Activated CD4-positive, alpha-beta T cell treated with anti-CD3 and anti-CD28 coated beads, Interleukin-2, amount 50 U/mL, for 24 hours (primary cell): ENCODE data around the gene ZNF628.

Experiments used
- DNase-seq, 2 donors: peaks; one replicate each; pipeline ENCODE4 v3.0.0-alpha.2; 2020; ENCODE audit warnings: low read depth in 1 of 2, low spot score in 1 of 2

Gene ZNF628

DNA sequence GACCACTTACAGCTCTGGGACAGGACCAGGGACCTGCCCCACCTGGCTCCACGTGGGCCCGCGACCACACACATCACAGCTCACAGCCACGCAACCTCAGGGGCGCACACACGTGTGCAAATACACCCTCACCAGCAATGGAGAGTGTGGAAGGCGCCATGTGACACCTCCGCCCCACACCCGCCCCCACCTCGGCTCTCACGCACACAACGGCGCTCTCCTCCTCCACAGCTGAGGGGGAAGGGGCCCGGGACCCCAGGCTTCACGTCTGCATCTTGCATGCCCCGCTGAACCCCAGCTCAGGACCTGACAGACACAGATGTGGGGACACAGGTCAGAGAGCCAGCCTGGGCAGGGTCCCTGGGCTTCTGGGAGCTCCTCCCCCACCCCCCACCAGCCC, 26.9 kb upstream of the ZNF628 start:
- DNase-seq: no peak

GRCh38 chr19:55451163-55451964, 25.1 kb upstream of the ZNF628 start:
- DNase-seq: no peak

GRCh38 chr19:55451965-55452748, 24.3 kb upstream of the ZNF628 start:
- DNase-seq: no peak

DNA sequence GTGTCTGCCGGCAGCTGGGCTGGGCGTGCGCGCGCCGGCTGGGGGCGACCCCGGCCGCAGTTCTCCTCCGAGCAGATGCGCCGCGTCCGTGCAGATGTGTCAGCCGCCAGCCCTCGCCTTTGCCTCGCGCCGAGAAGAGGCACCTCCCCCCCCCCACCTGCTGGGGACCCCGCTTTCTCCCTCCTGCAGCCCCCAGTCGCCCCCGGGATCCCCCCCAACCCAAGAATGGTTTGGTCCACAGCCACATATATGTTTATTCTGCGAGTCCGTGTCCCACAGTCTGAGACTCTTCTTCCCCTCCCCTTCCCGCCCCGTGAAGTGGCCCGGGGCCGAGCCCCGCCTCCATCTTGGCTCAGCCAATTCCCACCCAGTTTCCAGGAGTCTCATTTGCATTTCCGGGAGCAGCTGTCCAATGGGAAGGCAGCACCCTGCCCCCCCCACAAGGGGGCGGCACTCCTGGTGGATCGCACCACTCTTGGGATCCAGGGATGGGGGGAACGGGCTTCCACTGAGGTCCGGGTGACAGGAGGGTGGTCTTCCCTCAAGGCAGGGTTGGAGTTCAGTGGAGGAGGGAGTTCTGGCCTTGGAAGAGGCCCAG, 23.6 kb upstream of the ZNF628 start:
- no peak for DNase-seq

- no peak for DNase-seq
These were observed 22.7 kb upstream of the ZNF628 start for GRCh38 chr19:55453511-55454260.

DNA sequence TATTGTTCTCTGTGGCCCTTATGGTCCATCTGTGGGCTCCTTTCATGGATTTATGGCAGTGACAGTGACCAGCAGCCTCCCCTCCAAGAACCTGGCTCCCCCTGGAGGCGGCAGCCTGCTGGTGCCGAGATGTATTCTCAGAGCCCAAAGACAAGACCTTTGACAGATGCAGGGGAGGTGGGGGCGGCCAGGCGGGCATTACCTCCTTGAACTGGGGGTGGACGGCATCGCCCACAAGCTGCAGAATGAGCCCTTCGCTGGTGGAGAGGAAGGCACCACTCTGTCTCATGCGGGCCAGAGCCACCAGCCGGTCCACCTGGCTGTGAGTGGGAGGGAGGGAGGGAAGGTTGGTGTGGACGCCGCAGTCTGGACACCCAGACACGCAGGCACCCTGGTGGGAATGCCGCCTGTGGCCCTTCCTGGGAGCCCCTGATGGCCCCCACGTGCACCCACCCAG, 21.6 kb upstream of the ZNF628 start:
- no peak for DNase-seq

DNA sequence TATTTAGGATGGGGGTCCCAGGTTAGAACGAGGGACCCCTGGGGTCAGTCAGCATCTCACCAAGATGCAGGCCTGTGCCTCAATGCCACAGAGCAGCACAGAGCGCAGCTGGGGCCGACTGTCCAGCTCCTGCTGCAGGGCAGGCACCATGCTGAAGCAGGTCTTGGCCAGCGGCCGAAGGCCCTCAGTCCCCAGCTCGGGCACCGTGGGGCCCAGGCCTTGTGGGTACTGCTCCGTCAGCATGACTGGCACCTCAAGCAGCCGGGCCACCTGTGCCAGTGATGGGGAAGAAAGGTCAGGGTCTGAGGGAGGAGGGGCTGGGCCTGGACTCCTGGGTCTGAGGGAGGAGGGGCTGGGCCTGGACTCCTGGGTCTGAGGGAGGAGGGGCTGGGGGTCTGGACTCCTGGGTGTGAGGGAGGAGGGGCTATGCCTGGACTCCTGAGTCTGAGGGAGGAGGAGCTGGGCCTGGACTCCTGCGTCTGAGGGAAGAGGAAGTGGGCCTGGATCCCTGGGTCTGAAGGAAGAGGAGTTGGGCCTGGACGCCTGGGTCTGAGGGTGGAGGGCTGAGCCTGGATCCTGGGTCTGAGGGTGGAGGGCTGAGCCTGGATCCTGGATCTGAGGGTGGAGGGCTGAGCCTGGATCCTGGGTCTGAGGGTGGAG, 20.7 kb upstream of the ZNF628 start:
- DNase-seq: no peak

DNA sequence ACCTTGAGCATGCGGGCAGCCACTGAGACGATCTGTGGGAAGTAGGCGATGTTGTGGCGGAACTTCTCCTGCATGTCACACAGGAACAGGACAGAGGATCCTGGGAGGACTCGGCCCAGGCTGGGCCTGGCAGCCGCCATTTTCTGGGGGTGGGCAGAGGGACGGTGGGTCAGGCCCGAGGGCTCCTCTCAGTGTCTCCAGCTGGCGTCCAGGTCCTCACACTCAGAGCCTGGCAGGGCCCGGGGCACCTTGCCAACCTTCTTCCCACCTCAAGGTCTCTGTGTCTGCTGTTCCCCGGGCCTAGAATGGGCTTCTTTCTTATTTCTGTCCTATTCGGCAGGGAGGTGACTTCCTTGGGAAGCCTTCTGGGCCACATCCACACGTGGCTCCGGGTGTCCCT, 20.1 kb upstream of the ZNF628 start:
- DNase-seq: no peak

- no peak for DNase-seq
These were observed 18.5 kb upstream of the ZNF628 start for GRCh38 chr19:55457683-55458457.

- DNase-seq: no peak
These were observed 16.9 kb upstream of the ZNF628 start for GRCh38 chr19:55459551-55459949.

GRCh38 chr19:55459950-55460657, 16.3 kb upstream of the ZNF628 start:
- no peak for DNase-seq

- no peak for DNase-seq
These were observed 15.7 kb upstream of the ZNF628 start for GRCh38 chr19:55460670-55461258.

GRCh38 chr19:55461259-55461973, 15.0 kb upstream of the ZNF628 start, which contains the start of gene ISOC2:
Gene ISOC2, minus strand, starts transcription at chr19:55461642. Its CDS starts 5,156 bp downstream, at chr19:55456486.
- DNase-seq: peak; percentile 99 to 100

DNA sequence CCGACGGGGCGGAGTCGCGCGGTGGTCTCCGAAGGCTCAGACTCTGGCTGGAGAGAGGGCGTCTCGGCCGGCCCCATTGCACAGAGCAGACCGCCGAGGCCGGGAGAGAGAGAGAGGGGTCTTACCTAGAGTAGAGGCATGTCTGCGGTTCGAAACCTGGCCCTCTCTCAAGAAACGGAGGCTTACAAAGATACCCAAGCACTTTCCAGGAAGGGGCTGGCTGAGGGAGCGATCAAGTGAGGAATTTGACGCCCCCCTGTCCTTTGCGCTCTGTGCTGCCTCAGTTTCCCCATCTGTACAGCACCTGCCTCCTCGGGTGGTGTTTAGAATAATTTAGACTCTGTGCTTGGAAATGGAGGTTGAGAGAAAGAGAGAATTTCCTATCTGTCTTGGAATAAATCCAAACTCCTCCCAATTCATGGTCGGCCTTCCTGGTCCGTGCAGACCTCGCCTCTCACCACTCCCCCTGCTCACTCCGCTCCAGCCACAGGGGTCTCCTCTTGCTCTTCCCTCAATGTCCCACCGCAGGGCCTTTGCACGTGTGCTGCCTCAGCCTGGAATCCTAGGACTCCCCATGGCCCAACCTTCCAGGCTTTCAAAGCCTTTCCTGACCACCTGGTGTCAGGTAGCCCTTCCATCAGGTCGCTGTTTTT, 14.3 kb upstream of the ZNF628 start:
- DNase-seq: no peak

DNA sequence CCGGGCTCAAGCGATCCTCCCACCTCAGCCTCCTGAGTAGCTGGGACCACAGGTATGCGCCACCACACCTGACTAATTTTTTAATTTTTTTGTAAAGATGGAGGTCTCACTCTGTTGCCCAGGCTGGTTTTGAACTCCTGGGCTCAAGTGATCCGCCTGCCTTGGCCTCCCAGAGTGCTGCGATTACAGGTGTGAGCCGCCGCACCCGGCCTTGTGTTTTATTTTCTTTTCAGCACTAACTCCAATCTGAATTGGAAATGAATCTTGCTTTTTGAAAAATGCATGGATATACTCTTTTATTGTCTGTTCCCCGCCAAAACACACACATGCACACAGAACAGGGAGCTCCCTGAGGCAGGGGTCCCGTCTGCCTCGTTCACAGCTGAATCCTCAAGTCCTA, 13.7 kb upstream of the ZNF628 start:
- no peak for DNase-seq

DNA sequence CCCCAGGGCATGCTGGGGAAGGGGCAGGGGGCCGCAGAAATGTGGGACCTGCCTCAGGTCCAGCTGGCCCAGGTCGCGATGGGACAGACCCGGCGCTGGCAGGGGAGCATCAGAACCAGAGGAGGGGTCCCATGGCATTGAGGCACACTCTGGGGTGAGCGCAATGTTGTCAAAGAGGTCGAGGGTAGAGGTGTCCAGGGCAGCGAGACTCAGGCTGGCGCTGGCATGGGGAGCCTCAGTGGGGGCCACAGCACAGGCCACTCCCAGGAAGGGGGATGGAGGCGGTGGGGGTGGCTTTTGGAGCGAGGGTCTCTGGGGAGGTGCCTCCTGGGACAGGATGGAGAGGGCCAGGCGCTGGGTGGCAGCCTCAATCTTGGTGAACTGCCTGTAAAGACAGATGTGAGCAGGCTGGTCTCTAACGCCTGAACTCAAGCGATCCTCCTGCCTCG, 12.8 kb upstream of the ZNF628 start:
- no peak for DNase-seq

DNA sequence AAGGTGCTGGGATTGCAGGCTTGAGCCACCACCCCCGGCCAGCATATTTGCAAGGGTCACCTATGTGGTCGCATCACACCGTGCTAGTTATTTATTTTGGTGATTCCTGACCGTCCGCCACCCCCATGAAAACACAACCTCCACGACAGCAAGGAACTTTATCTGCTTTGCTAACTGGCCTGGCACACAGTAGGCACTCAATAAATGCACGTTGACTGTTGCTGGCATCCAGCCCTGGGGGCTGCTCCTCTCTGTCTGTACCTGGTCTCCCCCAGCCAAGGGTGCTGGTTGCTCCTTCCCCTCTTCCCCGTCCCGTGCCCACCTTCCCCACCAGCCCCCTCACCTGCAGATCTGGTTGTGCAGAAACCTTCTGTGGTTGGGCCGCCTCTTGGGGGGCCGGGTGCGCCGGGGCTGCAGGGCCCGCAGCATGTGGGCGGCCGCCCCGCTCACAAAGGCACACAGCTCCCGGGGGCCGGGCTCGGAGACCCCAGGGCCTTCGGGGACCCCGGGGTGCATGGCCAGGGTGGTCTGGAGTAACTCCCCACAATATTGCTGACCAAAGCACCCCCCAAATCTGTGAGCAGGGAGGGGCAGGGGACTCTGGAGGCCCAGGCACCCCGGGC, 12.3 kb upstream of the ZNF628 start:
- DNase-seq: no peak
